Large intestine (tissue), 3 donors: ENCODE measurements around the gene SLC31A1. TPM values are rescaled to one million over a fixed set of nuclear protein-coding genes. Genes with fewer than 3 reads are reported as not detected.

Experiments
- DNase-seq, 2 donors: peaks; one replicate each; pipeline versions ENCODE4 v3.0.0 to v3.0.0-alpha.2; 2013
- H3K27ac ChIP-seq: one replicate; pipeline ENCODE4 v1.5.1; 2013; ENCODE audit warnings: low read length
- H3K27me3 ChIP-seq: 2 replicates; pipeline ENCODE4 v1.6.1; 2013; ENCODE audit warnings: low read length; ENCODE audit not compliant: control insufficient read depth, insufficient read depth
- H3K36me3 ChIP-seq: 2 replicates; pipeline ENCODE4 v1.6.1; 2013; ENCODE audit warnings: low read length; ENCODE audit not compliant: control insufficient read depth, insufficient read depth
- H3K4me1 ChIP-seq: one replicate; pipeline ENCODE4 v1.6.1; 2013; ENCODE audit warnings: low read length; ENCODE audit not compliant: control insufficient read depth, insufficient read depth
- H3K4me3 ChIP-seq: one replicate; pipeline ENCODE4 v1.5.1; 2013; ENCODE audit warnings: low read length
- H3K9me3 ChIP-seq: one replicate; pipeline ENCODE4 v1.6.1; 2013; ENCODE audit warnings: mild to moderate bottlenecking, low read depth, low read length, moderate library complexity; ENCODE audit not compliant: control insufficient read depth
- WGBS: methylation state at CpG from one replicate; pipeline ENCODE4 v1.1.5; 2013; ENCODE audit warnings: low lambda C conversion rate; ENCODE audit not compliant: insufficient coverage; 5-methylcytosine and 5-hydroxymethylcytosine counted together
- polyA plus RNA-seq: library from polyadenylated mRNA; unstranded; fragments of 120-200 nt; gene quantifications from one replicate; pipeline ENCODE4 v1.2.1, GENCODE V29; 2013

The SLC31A1 gene
- polyA plus RNA-seq, 1 donor: 32.2 TPM

DNA sequence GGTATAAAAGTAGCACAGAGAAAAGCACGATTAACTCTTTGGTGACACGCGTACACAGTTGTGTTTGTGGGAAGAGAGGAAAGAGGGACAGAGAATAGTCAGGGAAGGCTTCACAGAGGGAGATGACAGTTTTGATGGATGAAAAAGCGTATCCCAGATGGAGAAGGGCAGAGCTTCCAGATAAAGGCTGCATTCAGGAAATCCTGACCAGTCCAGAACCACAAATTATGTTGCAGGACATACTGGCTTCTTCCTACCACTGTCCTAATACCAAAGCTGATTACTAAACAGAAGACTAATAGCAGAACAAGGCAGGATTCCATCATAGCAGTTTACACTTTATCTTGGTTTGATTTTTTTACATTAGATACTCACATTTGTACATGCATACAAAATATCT is 36.1 kb upstream of the SLC31A1 start:
- no CpG with 5 or more reads among the region's 4 CpGs for WGBS
- peaks cover 72% of the 10 kb centered on the region for H3K36me3 ChIP-seq
- no peak overlapping the region for H3K4me3 ChIP-seq

DNA sequence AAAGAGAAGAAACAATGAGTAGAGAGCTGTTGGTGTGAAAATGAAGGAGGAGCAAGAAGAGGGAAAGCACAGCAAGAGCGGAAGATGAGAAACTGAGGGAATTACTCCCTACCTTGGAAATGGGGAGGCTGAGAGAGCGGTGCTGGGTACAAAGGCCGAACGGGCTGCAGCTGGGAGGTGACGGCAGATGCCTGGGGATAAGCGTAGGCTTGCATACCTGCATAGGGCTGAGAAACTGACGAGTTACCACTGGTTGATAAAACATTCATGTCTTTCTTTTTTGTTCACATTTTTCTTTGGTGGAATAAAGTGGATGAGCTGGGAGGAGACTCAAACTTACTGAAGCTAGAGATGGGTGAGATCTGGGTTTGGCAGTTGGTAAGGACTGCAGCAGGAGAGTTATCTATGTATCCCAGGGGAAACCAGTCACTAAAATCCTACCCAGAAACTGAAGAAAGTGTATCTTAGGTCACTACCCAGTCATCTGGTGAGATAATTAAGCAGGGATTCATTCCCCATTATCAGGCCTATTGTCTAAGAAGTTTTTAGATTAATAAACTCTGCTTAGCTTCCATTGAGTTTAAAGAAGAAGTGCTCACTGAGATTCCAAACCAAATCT is 35.1 kb upstream of the SLC31A1 start:
- Histone ChIP-seq H3K36me3 (peaks cover 74% of the 10 kb centered on the region), H3K4me3 (no peak overlapping the region), H3K9me3 (no peaks in the 10 kb centered on the region), H3K27ac (no peak overlapping the region), H3K4me1 (no peaks in the 10 kb centered on the region), H3K27me3 (no peaks in the 10 kb centered on the region)
- DNase-seq: no peak
- 100% methylated on average over 1 of the region's 7 CpGs for WGBS

More for the DNA sequence above, 36.1 kb upstream of the SLC31A1 start:
- Histone ChIP-seq H3K27ac (no peak overlapping the region), H3K9me3 (no peaks in the 10 kb centered on the region), H3K27me3 (no peaks in the 10 kb centered on the region), H3K4me1 (no peaks in the 10 kb centered on the region)
- no peak for DNase-seq

GRCh38 chr9:113187929-113188595 is 33.3 kb upstream of the SLC31A1 start:
- Histone ChIP-seq H3K27me3 (no peaks in the 10 kb centered on the region), H3K4me3 (no peak overlapping the region), H3K9me3 (no peaks in the 10 kb centered on the region), H3K4me1 (no peaks in the 10 kb centered on the region), H3K27ac (no peak overlapping the region), H3K36me3 (peaks cover 62% of the 10 kb centered on the region)
- peak; percentile 18 to 40 for DNase-seq
- WGBS: 83% methylated on average over 1 of the region's 9 CpGs

DNA sequence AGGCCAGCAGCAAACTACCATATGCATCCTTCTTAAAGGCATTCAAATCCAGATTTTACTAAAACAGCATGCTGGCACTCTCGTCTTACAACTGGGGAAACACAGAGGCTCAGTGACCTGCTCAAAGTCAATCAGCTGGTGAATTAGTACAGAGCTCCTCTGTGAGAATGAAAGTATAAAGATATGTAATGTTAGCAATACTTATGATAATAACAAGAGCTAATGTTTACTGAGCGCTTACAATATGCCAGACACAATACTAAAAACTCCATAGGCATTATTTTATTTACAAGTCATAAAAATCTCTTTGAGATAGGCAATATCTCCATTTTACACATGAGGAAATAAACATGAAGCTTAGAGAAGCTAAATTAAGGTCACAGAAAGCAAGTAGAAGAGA is 28.9 kb upstream of the SLC31A1 start:
- Histone ChIP-seq H3K9me3 (no peaks in the 10 kb centered on the region), H3K4me1 (no peaks in the 10 kb centered on the region), H3K27me3 (no peaks in the 10 kb centered on the region), H3K4me3 (no peak overlapping the region), H3K36me3 (peaks cover 40% of the 10 kb centered on the region), H3K27ac (no peak overlapping the region)
- no peak for DNase-seq
- WGBS: 100% methylated on average over 1 of the region's 2 CpGs

DNA sequence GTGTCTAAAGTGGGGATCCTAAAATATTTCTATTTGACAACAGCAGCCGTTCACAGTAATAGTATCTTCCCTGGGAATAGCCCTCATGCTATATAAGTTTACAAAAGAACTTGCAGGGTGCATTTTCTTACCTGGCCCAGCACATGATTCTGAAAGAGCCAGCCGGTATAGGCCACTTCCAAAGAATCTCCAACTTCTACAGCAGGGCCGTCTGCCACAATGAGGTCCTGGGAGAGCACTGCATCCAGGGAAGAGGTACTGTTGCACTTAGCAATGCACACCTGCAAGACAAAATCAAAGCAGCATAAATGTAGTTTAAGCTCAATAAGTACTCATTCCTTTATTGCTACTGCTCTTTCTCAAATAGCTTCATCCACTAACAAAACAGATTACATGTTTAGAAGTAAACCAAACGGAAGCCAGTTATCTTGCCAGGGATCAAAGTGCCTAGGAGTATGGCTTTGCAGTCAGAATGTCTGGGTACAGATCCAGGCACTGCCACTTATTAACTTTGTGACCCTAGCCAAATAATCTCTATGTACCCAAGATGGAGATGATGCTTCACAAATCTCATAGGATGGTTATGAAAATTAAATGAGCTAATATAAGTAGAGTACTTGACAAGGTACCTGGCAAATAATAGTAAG is 21.5 kb upstream of the SLC31A1 start:
- no CpG with 5 or more reads among the region's 4 CpGs for WGBS
- Histone ChIP-seq H3K27ac (no peak overlapping the region), H3K9me3 (no peaks in the 10 kb centered on the region), H3K4me1 (no peaks in the 10 kb centered on the region), H3K4me3 (no peak overlapping the region), H3K27me3 (no peaks in the 10 kb centered on the region), H3K36me3 (peaks cover 41% of the 10 kb centered on the region)
- DNase-seq: no peak

- peaks cover 32% of the 10 kb centered on the region for H3K36me3 ChIP-seq
- no peak overlapping the region for H3K4me3 ChIP-seq
- WGBS: 100% methylated on average over 1 of the region's 2 CpGs
- H3K4me1 ChIP-seq: no peaks in the 10 kb centered on the region
- H3K27me3 ChIP-seq: no peaks in the 10 kb centered on the region
- no peak for DNase-seq
- H3K9me3 ChIP-seq: no peaks in the 10 kb centered on the region
- no peak overlapping the region for H3K27ac ChIP-seq
Observed at GRCh38 chr9:113205432-113205831, 15.9 kb upstream of the SLC31A1 start.

DNA sequence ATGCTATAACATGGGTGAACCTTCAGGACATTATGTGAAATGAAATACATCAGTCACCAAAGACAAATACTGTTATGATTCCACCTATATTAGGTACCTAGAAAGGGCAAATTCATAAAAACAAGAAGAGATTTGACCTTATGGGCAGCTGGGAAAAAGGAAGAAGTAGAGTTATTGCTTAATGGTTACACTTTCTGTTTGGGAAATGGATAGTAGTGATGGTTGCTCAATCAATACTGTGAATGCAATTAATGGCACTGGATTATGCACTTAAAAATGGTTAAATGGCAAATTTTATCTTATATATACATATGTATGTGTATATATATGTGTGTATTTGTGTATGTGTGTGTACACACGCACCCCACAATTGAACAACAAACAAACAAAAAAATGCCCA is 15.5 kb upstream of the SLC31A1 start:
- Histone ChIP-seq H3K4me3 (no peak overlapping the region), H3K27ac (no peak overlapping the region), H3K9me3 (no peaks in the 10 kb centered on the region), H3K27me3 (no peaks in the 10 kb centered on the region), H3K36me3 (peaks cover 36% of the 10 kb centered on the region), H3K4me1 (no peaks in the 10 kb centered on the region)
- no CpG with 5 or more reads among the region's 1 CpG for WGBS
- no peak for DNase-seq

DNA sequence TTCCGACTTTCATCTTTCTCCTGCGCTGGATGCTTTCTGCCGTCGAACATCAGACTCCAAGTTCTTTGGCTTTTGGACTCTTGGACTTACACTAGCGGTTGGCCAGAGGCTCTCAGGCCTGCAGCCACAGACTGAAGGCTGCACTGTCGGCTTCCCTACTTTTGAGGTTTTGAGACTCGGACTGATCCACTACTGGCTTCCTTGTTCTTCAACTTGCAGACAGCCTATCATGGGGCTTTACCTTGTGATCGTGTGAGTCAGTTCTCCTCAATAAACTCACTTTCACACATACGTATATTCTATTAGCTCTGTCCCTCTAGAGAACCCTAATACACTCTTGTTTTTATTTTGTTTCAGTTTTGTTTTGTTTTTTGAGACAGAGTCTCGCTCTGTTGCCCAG is 10.5 kb upstream of the SLC31A1 start:
- Histone ChIP-seq H3K27me3 (no peaks in the 10 kb centered on the region), H3K27ac (no peak overlapping the region), H3K4me1 (no peaks in the 10 kb centered on the region), H3K9me3 (no peaks in the 10 kb centered on the region), H3K4me3 (no peak overlapping the region), H3K36me3 (peaks cover 25% of the 10 kb centered on the region)
- no peak for DNase-seq
- 100% methylated on average over 4 of the region's 10 CpGs for WGBS

DNA sequence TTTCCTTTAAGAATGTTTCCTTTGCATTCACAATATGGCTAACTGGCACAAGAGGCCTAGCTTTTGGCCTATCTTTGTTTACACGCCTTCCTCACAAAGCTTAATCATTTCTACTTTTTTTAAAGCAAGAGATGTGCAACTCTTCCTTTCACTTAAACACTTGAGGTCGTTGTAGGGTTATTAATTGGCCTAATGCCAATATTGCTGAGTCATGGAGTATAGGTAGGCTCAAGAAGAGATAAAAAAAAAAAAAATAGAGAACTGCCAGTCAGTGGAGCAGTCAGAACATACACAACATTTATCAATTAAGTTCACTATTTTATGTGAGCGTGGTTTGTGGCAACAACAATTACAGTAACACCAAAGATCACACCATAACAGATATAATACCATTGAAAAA is 6.2 kb upstream of the SLC31A1 start:
- 40% methylated on average over 1 of the region's 3 CpGs for WGBS
- peaks cover 3% of the 10 kb centered on the region for H3K4me1 ChIP-seq

GRCh38 chr9:113216406-113216805 is 4.9 kb upstream of the SLC31A1 start:
- H3K36me3 ChIP-seq: peaks cover 2% of the 10 kb centered on the region
- no peak overlapping the region for H3K27ac ChIP-seq
- H3K27me3 ChIP-seq: no peaks in the 10 kb centered on the region
- peaks cover 6% of the 10 kb centered on the region for H3K4me1 ChIP-seq
- no peaks in the 10 kb centered on the region for H3K9me3 ChIP-seq
- DNase-seq: no peak
- no peak overlapping the region for H3K4me3 ChIP-seq
- WGBS: no CpG with 5 or more reads among the region's 3 CpGs

More for the DNA sequence above, 6.2 kb upstream of the SLC31A1 start:
- Histone ChIP-seq H3K27me3 (no peaks in the 10 kb centered on the region), H3K36me3 (peaks cover 6% of the 10 kb centered on the region), H3K27ac (no peak overlapping the region), H3K4me3 (no peak overlapping the region), H3K9me3 (no peaks in the 10 kb centered on the region)
- peak; percentile 25 to 67 for DNase-seq
